HL-60 (cell line): ENCODE measurements around the gene TRDN.
"Not testable (repeated sequence)": the region's sequence is repeated elsewhere in the genome, so short reads cannot be mapped to it uniquely, and the experiment has no call there.

ENCODE experiments used
- DNase-seq, 2 experiments: peaks; one replicate each; pipeline ENCODE4 v3.0.0-alpha.2; 2010 to 2020; ENCODE audit warnings: low read depth in 1 of 2, low spot score in 1 of 2
- H3K27ac ChIP-seq: fragments of 250-450 bp; sonication (Bioruptor Pico); replicated peaks from 2 replicates; pipeline ENCODE4 v1.5.1; 2020; ENCODE audit warnings: mild to moderate bottlenecking, moderate library complexity
- H3K27me3 ChIP-seq: fragments of 250-450 bp; sonication (Bioruptor Pico); 2 replicates; pipeline ENCODE4 v1.5.1; 2021; ENCODE audit warnings: mild to moderate bottlenecking, moderate library complexity; ENCODE audit not compliant: insufficient read depth, poor library complexity, severe bottlenecking
- H3K4me3 ChIP-seq: replicated peaks from 2 replicates; pipeline ENCODE4 v1.5.1; 2011; ENCODE audit warnings: mild to moderate bottlenecking, control low read depth, low read length; ENCODE audit not compliant: insufficient read depth
- GABPA ChIP-seq: IDR thresholded peaks from 2 replicates; pipeline ENCODE4 v1.6.1; 2012; ENCODE audit warnings: low read depth
- POLR2AphosphoS5 ChIP-seq: IDR thresholded peaks from 2 replicates; pipeline ENCODE4 v1.6.1; 2012; ENCODE audit warnings: low read depth
- SPI1 ChIP-seq: IDR thresholded peaks from 2 replicates; pipeline ENCODE4 v1.6.1; 2012; ENCODE audit warnings: low read depth, mild to moderate bottlenecking, borderline replicate concordance
- TF ChIP-seq, protein P1 (sequence below): IDR thresholded peaks from 2 replicates; pipeline ENCODE4 v1.6.1; 2012; ENCODE audit warnings: low read depth; ENCODE audit not compliant: insufficient replicate concordance
- TF ChIP-seq, protein P2 (sequence below): IDR thresholded peaks from one replicate; pipeline ENCODE4 v1.5.1; 2011; ENCODE audit warnings: low read length, control low read depth, inconsistent platforms; ENCODE audit not compliant: insufficient read depth

The TRDN gene

DNA sequence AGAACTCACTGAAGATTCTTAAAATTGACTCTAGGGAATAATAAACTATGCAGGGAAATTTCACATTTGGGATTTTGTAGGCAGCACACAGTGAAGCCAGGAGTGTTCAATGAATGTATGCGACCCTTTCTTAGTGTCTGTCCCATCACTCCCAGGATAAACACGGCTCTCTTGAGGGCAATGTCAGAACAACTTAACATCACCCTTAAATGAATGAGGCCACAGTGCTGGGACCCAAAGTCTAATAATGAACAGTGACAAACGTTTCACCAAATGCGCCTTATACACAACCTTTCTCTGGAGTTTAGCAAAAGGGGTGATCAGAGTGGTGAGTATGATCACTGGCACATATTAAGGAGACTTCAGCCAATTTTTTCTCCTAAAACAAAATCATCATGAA is 403.4 kb downstream of the TRDN start:
- TF ChIP-seq, protein P1, sequence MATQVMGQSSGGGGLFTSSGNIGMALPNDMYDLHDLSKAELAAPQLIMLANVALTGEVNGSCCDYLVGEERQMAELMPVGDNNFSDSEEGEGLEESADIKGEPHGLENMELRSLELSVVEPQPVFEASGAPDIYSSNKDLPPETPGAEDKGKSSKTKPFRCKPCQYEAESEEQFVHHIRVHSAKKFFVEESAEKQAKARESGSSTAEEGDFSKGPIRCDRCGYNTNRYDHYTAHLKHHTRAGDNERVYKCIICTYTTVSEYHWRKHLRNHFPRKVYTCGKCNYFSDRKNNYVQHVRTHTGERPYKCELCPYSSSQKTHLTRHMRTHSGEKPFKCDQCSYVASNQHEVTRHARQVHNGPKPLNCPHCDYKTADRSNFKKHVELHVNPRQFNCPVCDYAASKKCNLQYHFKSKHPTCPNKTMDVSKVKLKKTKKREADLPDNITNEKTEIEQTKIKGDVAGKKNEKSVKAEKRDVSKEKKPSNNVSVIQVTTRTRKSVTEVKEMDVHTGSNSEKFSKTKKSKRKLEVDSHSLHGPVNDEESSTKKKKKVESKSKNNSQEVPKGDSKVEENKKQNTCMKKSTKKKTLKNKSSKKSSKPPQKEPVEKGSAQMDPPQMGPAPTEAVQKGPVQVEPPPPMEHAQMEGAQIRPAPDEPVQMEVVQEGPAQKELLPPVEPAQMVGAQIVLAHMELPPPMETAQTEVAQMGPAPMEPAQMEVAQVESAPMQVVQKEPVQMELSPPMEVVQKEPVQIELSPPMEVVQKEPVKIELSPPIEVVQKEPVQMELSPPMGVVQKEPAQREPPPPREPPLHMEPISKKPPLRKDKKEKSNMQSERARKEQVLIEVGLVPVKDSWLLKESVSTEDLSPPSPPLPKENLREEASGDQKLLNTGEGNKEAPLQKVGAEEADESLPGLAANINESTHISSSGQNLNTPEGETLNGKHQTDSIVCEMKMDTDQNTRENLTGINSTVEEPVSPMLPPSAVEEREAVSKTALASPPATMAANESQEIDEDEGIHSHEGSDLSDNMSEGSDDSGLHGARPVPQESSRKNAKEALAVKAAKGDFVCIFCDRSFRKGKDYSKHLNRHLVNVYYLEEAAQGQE: no peak
- DNase-seq: no peak
- H3K27me3 ChIP-seq: no peaks in the 10 kb centered on the region
- H3K4me3 ChIP-seq: no peak overlapping the region
- H3K27ac ChIP-seq: no peak overlapping the region

DNA sequence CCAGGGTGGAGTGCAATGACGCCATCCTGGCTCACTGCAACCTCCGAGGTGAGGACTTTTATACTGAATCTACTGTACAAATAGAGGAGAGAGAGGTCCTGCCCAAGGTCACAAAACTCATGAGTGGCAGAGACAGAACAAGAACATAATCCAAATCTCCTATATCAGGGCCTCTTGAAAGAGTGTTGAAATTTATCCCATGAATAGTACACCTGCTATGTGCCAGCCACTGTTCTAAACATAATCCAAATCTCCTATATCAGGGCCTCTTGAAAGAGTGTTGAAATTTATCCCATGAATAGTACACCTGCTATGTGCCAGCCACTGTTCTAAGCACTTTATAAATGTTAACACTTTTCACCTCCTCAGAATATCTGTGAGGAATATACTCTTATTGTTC is 409.0 kb downstream of the TRDN start:
- not testable (repeated sequence) for H3K4me3 ChIP-seq, H3K27ac ChIP-seq, H3K27me3 ChIP-seq, DNase-seq

DNA sequence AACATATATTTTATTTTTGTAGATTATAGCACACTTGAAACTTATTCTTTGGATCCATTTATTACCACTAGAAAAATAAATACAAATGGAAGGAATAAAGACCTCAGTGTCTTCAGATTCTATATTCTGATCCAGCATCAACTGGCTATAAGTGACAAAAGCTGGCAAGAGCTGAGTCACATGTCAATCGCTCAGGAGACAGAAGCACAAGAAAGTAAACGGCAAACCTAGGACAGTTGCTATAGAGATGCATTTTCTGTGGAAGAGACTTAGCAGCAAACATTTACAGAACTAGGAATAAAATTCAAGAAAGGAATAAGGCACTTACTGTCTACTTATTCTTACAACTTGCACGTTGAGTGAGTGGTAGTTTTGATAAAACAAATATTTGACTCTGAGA is 410.4 kb downstream of the TRDN start:
- H3K27ac ChIP-seq: no peak overlapping the region
- DNase-seq: no peak
- no peak overlapping the region for H3K4me3 ChIP-seq
- H3K27me3 ChIP-seq: no peaks in the 10 kb centered on the region
- TF ChIP-seq, protein P2, sequence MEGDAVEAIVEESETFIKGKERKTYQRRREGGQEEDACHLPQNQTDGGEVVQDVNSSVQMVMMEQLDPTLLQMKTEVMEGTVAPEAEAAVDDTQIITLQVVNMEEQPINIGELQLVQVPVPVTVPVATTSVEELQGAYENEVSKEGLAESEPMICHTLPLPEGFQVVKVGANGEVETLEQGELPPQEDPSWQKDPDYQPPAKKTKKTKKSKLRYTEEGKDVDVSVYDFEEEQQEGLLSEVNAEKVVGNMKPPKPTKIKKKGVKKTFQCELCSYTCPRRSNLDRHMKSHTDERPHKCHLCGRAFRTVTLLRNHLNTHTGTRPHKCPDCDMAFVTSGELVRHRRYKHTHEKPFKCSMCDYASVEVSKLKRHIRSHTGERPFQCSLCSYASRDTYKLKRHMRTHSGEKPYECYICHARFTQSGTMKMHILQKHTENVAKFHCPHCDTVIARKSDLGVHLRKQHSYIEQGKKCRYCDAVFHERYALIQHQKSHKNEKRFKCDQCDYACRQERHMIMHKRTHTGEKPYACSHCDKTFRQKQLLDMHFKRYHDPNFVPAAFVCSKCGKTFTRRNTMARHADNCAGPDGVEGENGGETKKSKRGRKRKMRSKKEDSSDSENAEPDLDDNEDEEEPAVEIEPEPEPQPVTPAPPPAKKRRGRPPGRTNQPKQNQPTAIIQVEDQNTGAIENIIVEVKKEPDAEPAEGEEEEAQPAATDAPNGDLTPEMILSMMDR: no peak
- TF ChIP-seq GABPA: no peak
- no peak for TF ChIP-seq SPI1
- TF ChIP-seq POLR2AphosphoS5: no peak
- TF ChIP-seq, protein P1: no peak

DNA sequence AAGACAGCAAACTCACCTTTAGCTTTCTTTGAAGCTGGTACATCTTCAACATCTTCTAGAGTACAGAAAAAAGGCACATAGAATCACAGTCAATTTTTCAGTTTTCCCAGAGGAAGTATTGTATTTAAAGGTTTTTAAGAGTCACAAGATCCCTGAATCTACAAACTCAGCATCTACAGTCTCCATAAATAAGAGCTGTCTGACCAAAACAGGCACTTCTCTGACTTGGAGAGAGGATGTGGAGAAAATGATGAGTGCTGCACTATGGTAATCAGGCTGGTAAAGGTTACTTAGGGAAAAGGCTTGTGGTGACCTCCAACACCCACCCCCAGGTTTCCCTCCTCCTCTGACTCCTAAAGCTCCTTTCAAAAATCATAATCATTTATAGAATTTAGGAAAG is 412.7 kb downstream of the TRDN start:
- Histone ChIP-seq H3K27ac (no peak overlapping the region), H3K4me3 (no peak overlapping the region), H3K27me3 (no peaks in the 10 kb centered on the region)
- DNase-seq: no peak
- TF ChIP-seq, protein P2: no peak
- TF ChIP-seq, protein P1: no peak
- TF ChIP-seq GABPA (no peak), POLR2AphosphoS5 (no peak), SPI1 (no peak)
